Ovary (tissue), 9 donors: Measurements from ENCODE around the gene ZNF883. TPM values are rescaled to one million over a fixed set of nuclear protein-coding genes. Genes with fewer than 3 reads are reported as not detected.

Experiments used
- DNase-seq, 5 donors: peaks; one replicate each; pipeline ENCODE4 v3.0.0-alpha.2; 2019 to 2020
- H3K27ac ChIP-seq, 2 donors: fragments of 200-600 bp; one replicate each; pipeline versions ENCODE4 v1.5.1 to v1.8.0; 2019 to 2022
- H3K27me3 ChIP-seq: fragments of 200-600 bp; one replicate; pipeline ENCODE4 v1.8.0; 2022
- H3K36me3 ChIP-seq: fragments of 200-600 bp; sonication (generic); one replicate; pipeline ENCODE4 v1.5.1; 2019
- H3K4me1 ChIP-seq: one replicate; pipeline ENCODE4 v1.8.1; 2013; ENCODE audit warnings: mild to moderate bottlenecking, moderate library complexity; ENCODE audit not compliant: insufficient read depth
- H3K4me3 ChIP-seq: fragments of 200-600 bp; sonication (generic); one replicate; pipeline ENCODE4 v1.5.1; 2017
- H3K9me3 ChIP-seq, 2 donors: fragments of 200-600 bp in 1 of 2; sonication (generic) in 1 of 2; one replicate each; pipeline versions ENCODE4 v1.5.1 to v1.8.1; 2013 to 2019; ENCODE audit warnings: mild to moderate bottlenecking in 1 of 2, moderate library complexity in 1 of 2
- CTCF ChIP-seq, 3 donors: fragments of 450-650 bp in 2 of 3; fragments of 200-600 bp in 1 of 3; IDR thresholded peaks; one replicate each; pipeline versions ENCODE4 v1.5.1 to v1.8.0; 2016 to 2022; ENCODE audit warnings: antibody characterized with exemption in 3 of 3, mild to moderate bottlenecking in 1 of 3
- EP300 ChIP-seq: sonication (generic); formaldehyde crosslinking; IDR thresholded peaks from one replicate; pipeline ENCODE4 v1.6.1; 2017; ENCODE audit warnings: antibody characterized with exemption
- POLR2A ChIP-seq: fragments of 450-650 bp; IDR thresholded peaks from one replicate; pipeline ENCODE4 v1.6.1; 2017; ENCODE audit warnings: antibody characterized with exemption, mild to moderate bottlenecking, moderate library complexity
- whole genome bisulfite sequencing, 3 donors: extraction: QIAGEN DNeasy Blood & Tissue Kit in 1 of 3; methylation state at CpG; one replicate each; pipeline versions ENCODE4 v1.1.5 to v1.1.7; 2013 to 2017; 5-methylcytosine and 5-hydroxymethylcytosine counted together
- intact Hi-C, 4 donors: fragments of 100-400 bp; cut with DNase I; formaldehyde crosslinking; loops; one replicate each; pipeline versions ENCODE4 v1.11.0 to v1.15.1; 2022 to 2023
- polyA plus RNA-seq, 2 donors: library from polyadenylated mRNA; stranded (reverse); fragments of 200-250 nt in 1 of 2; fragments of 350-450 nt in 1 of 2; fragmentation: Illumina TruSeq in 1 of 2; extraction: RNeasy Lipid Tissue Mini Kit (QIAGEN cat#74804) in 1 of 2; gene quantifications; one replicate each; pipeline ENCODE4 v1.2.3, GENCODE V29; 2013 to 2014
- total RNA-seq, 7 donors: library from RNA; depleted of rRNA in 2 of 7; stranded (reverse); fragments of >200 nt in 2 of 7; fragmentation: NEBNext Ultra II Directional in 3 of 7; extraction: Animal tissue kit (Norgen Biotek cat#: 25700) in 3 of 7; gene quantifications; one replicate each; pipeline versions ENCODE4 v1.1.0 to v1.2.4, GENCODE V29; 2016 to 2023
- donor health status: DM: no; HTN: no; CAD: no; lungs with moderate emphysema.
- donor health status: DM: no; HTN: no; CAD: no.
- donor health status: Bipolar disorder and iron deficiency.
- donor health status: DM: yes; HTN: yes; CAD: no.
- donor health status: DM: no; HTN: no; CAD: no.
- donor health status: DM: yes; HTN: yes; CAD: no.

ZNF883 gene
- total and polyA plus RNA-seq, 9 donors: 0.97 to 3.8 (median 2.1) TPM

DNA sequence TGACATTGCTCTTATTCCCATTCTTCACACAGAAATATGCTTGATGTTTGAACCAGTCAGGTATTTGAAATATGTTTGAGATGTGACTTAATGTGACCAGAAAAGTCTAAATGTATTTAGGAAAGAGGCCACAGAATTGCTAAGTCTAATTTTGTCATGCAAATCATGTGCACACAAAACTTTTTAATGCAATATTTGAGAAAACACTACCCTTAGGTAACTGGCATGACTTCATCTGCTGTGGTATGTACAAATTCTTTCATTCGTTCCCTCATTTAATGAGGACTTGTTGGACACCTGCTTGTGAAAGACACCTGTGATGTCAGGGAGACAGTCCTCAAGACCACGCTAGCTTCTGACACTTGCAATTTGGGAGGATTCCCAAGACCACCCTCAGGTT is 100.3 kb downstream of the ZNF883 start:
- Histone ChIP-seq H3K4me1 (no peaks in the 10 kb centered on the region), H3K36me3 (no peaks in the 10 kb centered on the region), H3K4me3 (no peak overlapping the region), H3K27me3 (no peaks in the 10 kb centered on the region), H3K27ac (no peak overlapping the region), H3K9me3 (no peaks in the 10 kb centered on the region)
- intact Hi-C loops: no loop called here
- TF ChIP-seq EP300 (no peak), POLR2A (no peak), CTCF (IDR thresholded peaks at IDR 0.05) (no peak)
- WGBS, 3 donors: 58 to 73% (median 58%) methylated on average over 2 of the region's 2 CpGs
- no peak for DNase-seq

Other genes with a start within 250 kb of the ZNF883 start
- under 1 TPM in 2 of 7 donors, not detected in 5; 0.12 to 0.95 TPM for gene SLC46A2, start 121.3 kb downstream of the ZNF883 start, total RNA-seq
- 1 to 10 TPM in 1 of 2 donors, under 1 TPM in 1; 0.04 to 1.2 TPM for gene SLC46A2, start 121.3 kb downstream of the ZNF883 start, polyA plus RNA-seq
- 10 to 100 TPM in 1 of 7 donors, 1 to 10 TPM in 6; 3.7 to 11.4 (median 6.7) TPM for gene ZFP37, start 44.5 kb upstream of the ZNF883 start, total RNA-seq
- 1 to 10 TPM; 4.8 TPM for gene ZFP37, start 44.5 kb upstream of the ZNF883 start, polyA plus RNA-seq
- 10 to 100 TPM in 2 of 7 donors, 1 to 10 TPM in 5; 3.4 to 21.1 (median 6.0) TPM for gene SLC31A2, start 138.8 kb upstream of the ZNF883 start, total RNA-seq
- 10 to 100 TPM in 1 of 2 donors, 1 to 10 TPM in 1; 5.5 to 15.7 TPM for gene SLC31A2, start 138.8 kb upstream of the ZNF883 start, polyA plus RNA-seq
- 10 to 100 TPM; 11.9 to 32.9 (median 20.2) TPM for gene FKBP15, start 209.1 kb upstream of the ZNF883 start, total RNA-seq
- gene FKBP15, start 209.1 kb upstream of the ZNF883 start, polyA plus RNA-seq: 10 to 100 TPM; 10.9 to 29.0 TPM
- 10 to 100 TPM in 5 of 7 donors, 1 to 10 TPM in 2; 6.6 to 18.7 (median 12.5) TPM for gene SLC31A1, start 209.4 kb upstream of the ZNF883 start, total RNA-seq
- gene SLC31A1, start 209.4 kb upstream of the ZNF883 start, polyA plus RNA-seq: 10 to 100 TPM in 1 of 2 donors, 1 to 10 TPM in 1; 5.3 to 24.1 TPM